ENCODE results near the gene DST.

DNA sequence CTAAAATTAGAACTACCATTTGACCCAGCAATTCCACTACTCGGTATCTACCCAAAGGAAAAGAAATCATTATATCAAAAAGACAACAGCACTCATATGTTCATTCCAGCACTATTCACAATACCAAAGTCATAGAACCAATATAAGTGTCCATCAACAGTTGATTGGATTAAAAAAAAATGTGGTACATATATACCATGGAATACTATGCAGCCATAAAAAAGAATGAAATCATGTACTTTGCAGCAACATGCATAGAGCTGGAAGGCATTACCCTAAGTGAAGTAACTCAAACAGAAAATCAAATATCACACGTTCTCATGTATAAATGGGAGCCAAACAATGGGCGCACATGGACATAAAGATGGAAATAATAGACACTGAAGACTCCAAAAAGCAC, 163.3 kb downstream of the DST start:
- no peak for TF ChIP-seq CTCF (IDR thresholded peaks at IDR 0.05)
- TF ChIP-seq EP300 (IDR thresholded peaks at IDR 0.05): no peak
- TF ChIP-seq POLR2A (IDR thresholded peaks at IDR 0.05): no peak
- TF ChIP-seq POLR2AphosphoS5 (IDR thresholded peaks at IDR 0.05): no peak
